ENCODE measurements around the gene ARAP3.

ARAP3 gene

GRCh38 chr5:141609044-141609443 is 73.0 kb downstream of the ARAP3 start:
- TF ChIP-seq GATA3 (IDR thresholded peaks at IDR 0.05; ENCODE audit: low read depth, low read length) (no peak), GATA2 (IDR thresholded peaks at IDR 0.05; ENCODE audit: low read depth, low read length) (no peak)

- TF ChIP-seq GATA3 (IDR thresholded peaks at IDR 0.05; ENCODE audit: low read depth, low read length) = no peak
- no peak for TF ChIP-seq GATA2 (IDR thresholded peaks at IDR 0.05; ENCODE audit: low read depth, low read length)
These were observed 73.5 kb downstream of the ARAP3 start for GRCh38 chr5:141608557-141608956.

- TF ChIP-seq GATA3 (IDR thresholded peaks at IDR 0.05; ENCODE audit: low read depth, low read length) (no peak), GATA2 (IDR thresholded peaks at IDR 0.05; ENCODE audit: low read depth, low read length) (no peak)
These were observed 74.0 kb downstream of the ARAP3 start for GRCh38 chr5:141608046-141608445.

- TF ChIP-seq GATA2 (IDR thresholded peaks at IDR 0.05; ENCODE audit: low read depth, low read length) = no peak
- no peak for TF ChIP-seq GATA3 (IDR thresholded peaks at IDR 0.05; ENCODE audit: low read depth, low read length)
These were observed 76.3 kb downstream of the ARAP3 start for GRCh38 chr5:141605523-141606277.

GRCh38 chr5:141603923-141604717 is 77.9 kb downstream of the ARAP3 start:
- TF ChIP-seq GATA2 (IDR thresholded peaks at IDR 0.05; ENCODE audit: low read depth, low read length) (no peak), GATA3 (IDR thresholded peaks at IDR 0.05; ENCODE audit: low read depth, low read length) (no peak)

Measured in SH-SY5Y (cell line).